RWPE2 (cell line): Measurements from ENCODE around the gene TMEM232.

Experiments used
- ATAC-seq: fragments of 200-7000 bp; cut with Tn5 transposase; 3 replicates; pipeline ENCODE4 v1.9.1; 2021; ENCODE audit warnings: low read depth
- DNase-seq: peaks from one replicate; pipeline ENCODE4 v3.0.0-alpha.2; 2020; ENCODE audit warnings: low spot score
- H3K27ac ChIP-seq: fragments of 450-650 bp; 2 replicates; pipeline ENCODE4 v1.5.1; 2017; ENCODE audit warnings: mild to moderate bottlenecking; ENCODE audit not compliant: poor library complexity, severe bottlenecking
- H3K27me3 ChIP-seq: fragments of 250-450 bp; sonication (Bioruptor Pico); 2 replicates; pipeline ENCODE4 v1.5.1; 2021; ENCODE audit warnings: mild to moderate bottlenecking, moderate library complexity; ENCODE audit not compliant: insufficient read depth, poor library complexity, severe bottlenecking
- H3K36me3 ChIP-seq: fragments of 250-450 bp; sonication (Bioruptor Pico); 2 replicates; pipeline ENCODE4 v1.5.1; 2020; ENCODE audit warnings: low read depth, mild to moderate bottlenecking, moderate library complexity
- H3K4me1 ChIP-seq: fragments of 250-450 bp; sonication (Bioruptor Pico); 2 replicates; pipeline ENCODE4 v1.5.1; 2021; ENCODE audit warnings: mild to moderate bottlenecking, moderate library complexity; ENCODE audit not compliant: insufficient read depth, poor library complexity, severe bottlenecking
- H3K4me3 ChIP-seq: fragments of 250-450 bp; sonication (Bioruptor Pico); 2 replicates; pipeline ENCODE4 v1.5.1; 2021; ENCODE audit warnings: mild to moderate bottlenecking, moderate library complexity; ENCODE audit not compliant: severe bottlenecking
- H3K9me3 ChIP-seq: fragments of 250-450 bp; sonication (Bioruptor Pico); 2 replicates; pipeline ENCODE4 v1.5.1; 2021; ENCODE audit warnings: mild to moderate bottlenecking, moderate library complexity; ENCODE audit not compliant: severe bottlenecking
- TF ChIP-seq, protein P1 (sequence below): fragments of 450-650 bp; IDR thresholded peaks from one replicate; pipeline ENCODE4 v1.5.1; 2017; ENCODE audit warnings: mild to moderate bottlenecking, moderate library complexity; ENCODE audit not compliant: poor library complexity, severe bottlenecking

Gene TMEM232

DNA sequence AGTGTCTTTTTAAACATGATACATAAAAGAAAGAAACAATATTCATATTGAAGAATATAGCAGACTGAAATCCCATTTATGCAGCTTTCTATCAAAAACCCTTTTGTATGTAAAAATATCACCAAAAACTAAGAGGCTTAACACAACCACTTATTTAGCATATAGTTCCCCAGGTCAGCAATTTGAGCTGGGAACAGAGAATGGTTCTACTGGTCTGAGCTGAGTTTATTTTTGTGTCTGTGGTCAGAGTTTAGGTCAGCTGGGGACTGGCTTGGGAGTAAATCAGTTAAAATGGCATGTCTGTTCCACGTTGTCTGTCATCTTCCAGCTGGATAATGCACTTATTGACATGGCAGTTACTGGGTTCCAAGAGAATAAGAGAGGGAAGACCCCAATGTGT, 165.0 kb downstream of the TMEM232 start:
- DNase-seq (no peak), ATAC-seq (no peak)

DNA sequence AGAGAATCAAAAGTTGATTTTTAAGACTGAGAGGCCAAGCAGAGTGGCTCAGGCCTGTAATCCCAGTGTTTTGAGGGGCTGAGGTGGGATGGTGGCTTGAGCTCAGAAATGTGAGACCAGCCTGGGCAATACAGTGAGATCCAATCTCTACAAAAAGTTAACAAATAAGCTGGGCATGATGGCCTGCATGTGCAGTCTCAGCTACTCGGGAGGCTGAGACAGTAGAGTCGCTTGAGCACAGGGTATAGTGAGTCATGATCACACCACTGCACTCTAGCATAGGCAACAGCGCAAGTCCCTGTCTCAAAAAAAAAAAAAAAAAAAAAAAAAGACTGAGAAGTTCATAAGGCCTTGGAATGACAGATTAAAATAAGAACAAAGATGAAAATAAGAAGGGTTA, 177.2 kb downstream of the TMEM232 start:
- Histone ChIP-seq H3K36me3 (no peaks in the 10 kb centered on the region), H3K4me1 (peaks cover 25% of the 10 kb centered on the region), H3K27me3 (no peaks in the 10 kb centered on the region), H3K4me3 (no peak overlapping the region), H3K27ac (no peak overlapping the region), H3K9me3 (no peaks in the 10 kb centered on the region)
- DNase-seq (no peak), ATAC-seq (no peak)
- TF ChIP-seq, protein P1, sequence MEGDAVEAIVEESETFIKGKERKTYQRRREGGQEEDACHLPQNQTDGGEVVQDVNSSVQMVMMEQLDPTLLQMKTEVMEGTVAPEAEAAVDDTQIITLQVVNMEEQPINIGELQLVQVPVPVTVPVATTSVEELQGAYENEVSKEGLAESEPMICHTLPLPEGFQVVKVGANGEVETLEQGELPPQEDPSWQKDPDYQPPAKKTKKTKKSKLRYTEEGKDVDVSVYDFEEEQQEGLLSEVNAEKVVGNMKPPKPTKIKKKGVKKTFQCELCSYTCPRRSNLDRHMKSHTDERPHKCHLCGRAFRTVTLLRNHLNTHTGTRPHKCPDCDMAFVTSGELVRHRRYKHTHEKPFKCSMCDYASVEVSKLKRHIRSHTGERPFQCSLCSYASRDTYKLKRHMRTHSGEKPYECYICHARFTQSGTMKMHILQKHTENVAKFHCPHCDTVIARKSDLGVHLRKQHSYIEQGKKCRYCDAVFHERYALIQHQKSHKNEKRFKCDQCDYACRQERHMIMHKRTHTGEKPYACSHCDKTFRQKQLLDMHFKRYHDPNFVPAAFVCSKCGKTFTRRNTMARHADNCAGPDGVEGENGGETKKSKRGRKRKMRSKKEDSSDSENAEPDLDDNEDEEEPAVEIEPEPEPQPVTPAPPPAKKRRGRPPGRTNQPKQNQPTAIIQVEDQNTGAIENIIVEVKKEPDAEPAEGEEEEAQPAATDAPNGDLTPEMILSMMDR: no peak

More for the DNA sequence above, 165.0 kb downstream of the TMEM232 start:
- TF ChIP-seq, protein P1: no peak
- no peaks in the 10 kb centered on the region for H3K36me3 ChIP-seq
- H3K27me3 ChIP-seq: peaks cover 6% of the 10 kb centered on the region
- H3K4me3 ChIP-seq: no peak overlapping the region
- H3K9me3 ChIP-seq: no peaks in the 10 kb centered on the region
- no peak overlapping the region for H3K27ac ChIP-seq
- no peaks in the 10 kb centered on the region for H3K4me1 ChIP-seq

DNA sequence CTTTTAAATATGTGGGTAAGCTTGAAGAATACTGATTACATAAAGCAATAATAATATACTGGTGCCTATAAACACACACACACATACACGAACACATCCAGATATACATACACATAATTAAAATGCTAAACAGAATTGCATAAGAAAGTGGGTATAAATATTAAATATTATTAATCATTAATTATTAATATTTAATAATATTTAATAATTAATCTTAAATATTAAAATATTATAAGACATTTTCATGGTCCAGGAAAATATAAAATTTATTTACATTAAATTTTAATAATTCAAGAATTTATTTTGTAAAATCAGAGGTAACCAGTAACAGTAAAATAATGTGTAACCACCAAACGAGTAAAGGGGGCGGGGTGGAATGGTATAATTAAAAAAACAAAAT, 178.3 kb downstream of the TMEM232 start:
- no peak for ATAC-seq
- Histone ChIP-seq H3K4me1 (peaks cover 25% of the 10 kb centered on the region), H3K27me3 (no peaks in the 10 kb centered on the region), H3K36me3 (no peaks in the 10 kb centered on the region), H3K9me3 (no peaks in the 10 kb centered on the region), H3K4me3 (no peak overlapping the region), H3K27ac (no peak overlapping the region)
- DNase-seq: no peak
- TF ChIP-seq, protein P1: no peak

DNA sequence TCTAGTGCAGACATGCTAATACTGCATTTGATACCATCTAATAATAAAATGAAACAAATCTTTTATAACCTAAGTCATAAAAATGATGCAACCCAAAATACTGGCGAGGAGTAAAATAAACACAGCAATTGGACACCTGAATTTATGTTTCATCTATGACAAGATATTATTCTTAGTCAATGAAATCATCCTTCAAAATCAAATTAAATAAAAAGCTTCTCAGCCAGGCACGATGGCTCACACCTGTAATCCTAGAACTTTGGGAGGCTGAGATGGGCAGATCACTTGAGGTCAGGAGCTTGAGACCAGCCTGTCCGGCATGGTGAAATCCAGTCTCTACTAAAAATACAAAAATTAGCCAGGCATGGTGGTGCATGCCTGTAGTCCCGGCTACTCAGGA, 179.0 kb downstream of the TMEM232 start:
- H3K4me1 ChIP-seq: peaks cover 25% of the 10 kb centered on the region
- H3K27me3 ChIP-seq: no peaks in the 10 kb centered on the region
- DNase-seq (no peak), ATAC-seq (peak; percentile 62)
- H3K4me3 ChIP-seq: no peak overlapping the region
- peak overlapping the region; percentile 8 for H3K27ac ChIP-seq
- no peaks in the 10 kb centered on the region for H3K9me3 ChIP-seq
- TF ChIP-seq, protein P1: no peak
- no peaks in the 10 kb centered on the region for H3K36me3 ChIP-seq

DNA sequence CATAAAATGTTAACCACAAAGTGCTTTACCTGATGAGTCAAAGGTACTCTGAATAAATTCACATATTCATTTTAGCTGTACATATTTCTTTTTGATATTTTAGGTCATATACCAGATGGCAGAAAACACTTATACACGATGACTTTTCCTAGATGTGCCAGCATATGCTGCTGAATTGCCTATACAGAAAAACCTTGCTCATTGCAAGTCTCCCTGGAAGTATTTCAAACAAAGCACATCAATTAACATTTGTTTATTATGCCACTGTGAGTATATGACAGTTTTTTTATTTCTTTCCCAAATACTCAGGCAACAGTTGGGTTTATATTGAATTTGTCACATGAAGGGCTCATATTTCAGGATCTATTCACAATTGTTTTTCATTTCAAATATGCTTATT, 180.8 kb downstream of the TMEM232 start:
- H3K4me3 ChIP-seq: no peak overlapping the region
- ATAC-seq (peak; percentile 34; the same call in 1 of the 3 replicates), DNase-seq (no peak)
- peaks cover 25% of the 10 kb centered on the region for H3K4me1 ChIP-seq
- H3K27ac ChIP-seq: no peak overlapping the region
- no peaks in the 10 kb centered on the region for H3K36me3 ChIP-seq
- H3K9me3 ChIP-seq: no peaks in the 10 kb centered on the region
- TF ChIP-seq, protein P1: no peak
- H3K27me3 ChIP-seq: no peaks in the 10 kb centered on the region
